Endodermal cell (in vitro differentiated cells): Measurements from ENCODE around the gene BCL2. TPM values are rescaled to one million over a fixed set of nuclear protein-coding genes. Genes with fewer than 3 reads are reported as not detected.

ENCODE experiments used
- DNase-seq: peaks from one replicate; pipeline ENCODE4 v3.0.0-alpha.2; 2017
- H3K27ac ChIP-seq: 2 replicates; pipeline ENCODE4 v1.5.1; 2013; ENCODE audit warnings: mild to moderate bottlenecking, low read depth, low read length, moderate library complexity
- H3K27me3 ChIP-seq: 2 replicates; pipeline ENCODE4 v1.6.1; 2013; ENCODE audit warnings: mild to moderate bottlenecking, low read length, moderate library complexity; ENCODE audit not compliant: insufficient read depth, control insufficient read depth, poor library complexity, severe bottlenecking
- H3K36me3 ChIP-seq: 2 replicates; pipeline ENCODE4 v1.7.0; 2013; ENCODE audit warnings: mild to moderate bottlenecking, low read length, moderate library complexity; ENCODE audit not compliant: control insufficient read depth, insufficient read depth
- H3K4me1 ChIP-seq: one replicate; pipeline ENCODE4 v1.7.0; 2013; ENCODE audit warnings: low read length; ENCODE audit not compliant: control insufficient read depth, insufficient read depth
- H3K4me3 ChIP-seq: 2 replicates; pipeline ENCODE4 v1.5.1; 2013; ENCODE audit warnings: mild to moderate bottlenecking, low read length, moderate library complexity
- H3K9ac ChIP-seq: 2 replicates; pipeline ENCODE4 v1.6.1; 2013; ENCODE audit warnings: mild to moderate bottlenecking, low read length, moderate library complexity; ENCODE audit not compliant: poor library complexity, severe bottlenecking; ENCODE audit errors: extremely low read depth
- H3K9me3 ChIP-seq: 2 replicates; pipeline ENCODE4 v1.6.1; 2013; ENCODE audit warnings: mild to moderate bottlenecking, low read length, moderate library complexity; ENCODE audit not compliant: control insufficient read depth
- H3K27ac Mint-ChIP-seq: 2 replicates; pipeline ENCODE4 v1.8.0; 2020; ENCODE audit warnings: mixed read lengths
- H3K27me3 Mint-ChIP-seq: 2 replicates; pipeline ENCODE4 v1.8.0; 2021; ENCODE audit warnings: mild to moderate bottlenecking, mixed read lengths; ENCODE audit not compliant: insufficient read depth
- H3K36me3 Mint-ChIP-seq: 2 replicates; pipeline ENCODE4 v1.8.0; 2020; ENCODE audit warnings: low read depth, mixed read lengths
- H3K4me1 Mint-ChIP-seq: 2 replicates; pipeline ENCODE4 v1.8.0; 2020; ENCODE audit warnings: mixed read lengths
- H3K4me3 Mint-ChIP-seq: 2 replicates; pipeline ENCODE4 v1.8.0; 2020; ENCODE audit warnings: mild to moderate bottlenecking, moderate library complexity, mixed read lengths
- H3K9me3 Mint-ChIP-seq: 2 replicates; pipeline ENCODE4 v1.8.0; 2020; ENCODE audit warnings: mild to moderate bottlenecking, mixed read lengths
- WGBS, 2 experiments: methylation state at CpG; one replicate each; pipeline versions ENCODE4 v1.1.5 to v1.1.7; 2013; ENCODE audit warnings: missing lambda C conversion rate in 2 of 2, mixed read lengths in 1 of 2; ENCODE audit not compliant: insufficient coverage in 1 of 2, insufficient read length in 1 of 2; 5-methylcytosine and 5-hydroxymethylcytosine counted together
- total RNA-seq, 2 donors: library from RNA; stranded (reverse); fragmentation: NEBNext Ultra II Directional in 1 of 2; extraction: Animal tissue kit (Norgen Biotek cat#: 25700) in 1 of 2; gene quantifications; 2 replicates in 1 of 2; 3 replicates in 1 of 2; pipeline ENCODE4 v1.2.1, GENCODE V29; 2021
- TF ChIP-seq, protein P1 (sequence below): fragments of 200-600 bp; sonication (generic); conservative IDR thresholded peaks from 2 replicates; pipeline ENCODE4 v1.5.0; 2021; ENCODE audit warnings: antibody characterized with exemption, mild to moderate bottlenecking

BCL2 gene
- total RNA-seq, 2 donors from 2014 or later = 1.4 to 2.3 TPM

DNA sequence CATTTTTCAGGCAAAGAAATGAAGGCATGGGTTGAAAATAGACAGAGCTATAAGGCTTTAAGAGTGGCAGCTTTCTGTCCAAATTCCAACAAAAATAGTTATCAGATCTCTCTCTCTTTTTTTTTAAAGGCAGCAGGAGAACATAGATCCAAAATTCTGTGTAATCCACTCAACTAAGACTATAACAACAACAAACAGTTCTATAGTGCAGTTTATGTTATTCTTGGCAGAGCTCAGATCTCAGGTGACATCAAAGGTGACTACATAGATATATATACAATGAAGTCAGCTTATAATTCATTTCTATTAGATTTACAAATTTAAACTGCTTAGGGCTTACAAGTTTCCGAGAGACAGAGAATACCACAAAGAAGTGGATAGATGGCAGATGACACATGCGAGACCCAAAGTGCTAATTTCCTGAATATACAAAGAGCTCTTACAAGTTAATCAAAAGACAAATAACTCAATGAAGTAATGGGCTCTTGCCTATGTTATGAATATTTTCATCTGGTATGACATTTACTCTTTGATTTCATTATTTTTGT, 223.2 kb downstream of the BCL2 start:
- no peak overlapping the region for H3K4me3 Mint-ChIP-seq
- Histone ChIP-seq H3K36me3 (no peaks in the 10 kb centered on the region), H3K27ac (no peak overlapping the region), H3K4me1 (peaks cover 7% of the 10 kb centered on the region), H3K4me3 (no peak overlapping the region), H3K9ac (no peak overlapping the region), H3K9me3 (no peaks in the 10 kb centered on the region), H3K27me3 (no peaks in the 10 kb centered on the region)
- no peak overlapping the region for H3K27ac Mint-ChIP-seq
- no peaks in the 10 kb centered on the region for H3K9me3 Mint-ChIP-seq
- DNase-seq = no peak
- H3K27me3 Mint-ChIP-seq = no peaks in the 10 kb centered on the region
- TF ChIP-seq, protein P1, sequence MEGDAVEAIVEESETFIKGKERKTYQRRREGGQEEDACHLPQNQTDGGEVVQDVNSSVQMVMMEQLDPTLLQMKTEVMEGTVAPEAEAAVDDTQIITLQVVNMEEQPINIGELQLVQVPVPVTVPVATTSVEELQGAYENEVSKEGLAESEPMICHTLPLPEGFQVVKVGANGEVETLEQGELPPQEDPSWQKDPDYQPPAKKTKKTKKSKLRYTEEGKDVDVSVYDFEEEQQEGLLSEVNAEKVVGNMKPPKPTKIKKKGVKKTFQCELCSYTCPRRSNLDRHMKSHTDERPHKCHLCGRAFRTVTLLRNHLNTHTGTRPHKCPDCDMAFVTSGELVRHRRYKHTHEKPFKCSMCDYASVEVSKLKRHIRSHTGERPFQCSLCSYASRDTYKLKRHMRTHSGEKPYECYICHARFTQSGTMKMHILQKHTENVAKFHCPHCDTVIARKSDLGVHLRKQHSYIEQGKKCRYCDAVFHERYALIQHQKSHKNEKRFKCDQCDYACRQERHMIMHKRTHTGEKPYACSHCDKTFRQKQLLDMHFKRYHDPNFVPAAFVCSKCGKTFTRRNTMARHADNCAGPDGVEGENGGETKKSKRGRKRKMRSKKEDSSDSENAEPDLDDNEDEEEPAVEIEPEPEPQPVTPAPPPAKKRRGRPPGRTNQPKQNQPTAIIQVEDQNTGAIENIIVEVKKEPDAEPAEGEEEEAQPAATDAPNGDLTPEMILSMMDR = no peak
- H3K36me3 Mint-ChIP-seq = no peaks in the 10 kb centered on the region
- 93% methylated on average over 2 of the region's 2 CpGs; no CpG with 5 or more reads in 1 of the 2 experiments for WGBS, 2 experiments
- peaks cover 17% of the 10 kb centered on the region for H3K4me1 Mint-ChIP-seq

DNA sequence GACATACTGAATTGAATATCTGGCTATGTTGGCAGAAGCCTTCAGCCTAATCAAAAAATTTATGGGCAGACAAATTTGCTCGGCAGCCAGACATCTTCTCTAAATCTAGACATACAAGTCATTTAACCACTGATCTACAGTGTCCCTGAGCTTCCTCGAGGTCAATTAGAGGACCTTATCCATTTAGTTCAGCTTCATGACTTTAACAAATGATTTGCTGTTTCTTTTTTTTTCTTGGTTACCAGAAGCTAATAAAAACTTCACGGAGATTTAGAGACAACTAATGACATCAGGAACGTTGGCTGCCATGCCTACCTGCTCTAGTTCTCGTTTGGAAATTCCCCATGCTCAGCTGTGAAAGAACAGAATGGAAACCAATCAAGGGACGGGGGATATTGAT, 223.8 kb downstream of the BCL2 start:
- no peaks in the 10 kb centered on the region for H3K36me3 ChIP-seq
- H3K4me1 ChIP-seq = peaks cover 7% of the 10 kb centered on the region
- no peak for DNase-seq
- H3K4me3 ChIP-seq = no peak overlapping the region
- Mint-ChIP-seq H3K4me3 (no peak overlapping the region), H3K27ac (no peak overlapping the region), H3K9me3 (no peaks in the 10 kb centered on the region), H3K4me1 (peaks cover 17% of the 10 kb centered on the region), H3K36me3 (no peaks in the 10 kb centered on the region), H3K27me3 (no peaks in the 10 kb centered on the region)
- H3K9me3 ChIP-seq = no peaks in the 10 kb centered on the region
- 86 to 88% methylated on average over 6 of the region's 6 CpGs for WGBS, 2 experiments
- H3K27ac ChIP-seq = no peak overlapping the region
- H3K9ac ChIP-seq = no peak overlapping the region
- H3K27me3 ChIP-seq = no peaks in the 10 kb centered on the region
- TF ChIP-seq, protein P1 = no peak

DNA sequence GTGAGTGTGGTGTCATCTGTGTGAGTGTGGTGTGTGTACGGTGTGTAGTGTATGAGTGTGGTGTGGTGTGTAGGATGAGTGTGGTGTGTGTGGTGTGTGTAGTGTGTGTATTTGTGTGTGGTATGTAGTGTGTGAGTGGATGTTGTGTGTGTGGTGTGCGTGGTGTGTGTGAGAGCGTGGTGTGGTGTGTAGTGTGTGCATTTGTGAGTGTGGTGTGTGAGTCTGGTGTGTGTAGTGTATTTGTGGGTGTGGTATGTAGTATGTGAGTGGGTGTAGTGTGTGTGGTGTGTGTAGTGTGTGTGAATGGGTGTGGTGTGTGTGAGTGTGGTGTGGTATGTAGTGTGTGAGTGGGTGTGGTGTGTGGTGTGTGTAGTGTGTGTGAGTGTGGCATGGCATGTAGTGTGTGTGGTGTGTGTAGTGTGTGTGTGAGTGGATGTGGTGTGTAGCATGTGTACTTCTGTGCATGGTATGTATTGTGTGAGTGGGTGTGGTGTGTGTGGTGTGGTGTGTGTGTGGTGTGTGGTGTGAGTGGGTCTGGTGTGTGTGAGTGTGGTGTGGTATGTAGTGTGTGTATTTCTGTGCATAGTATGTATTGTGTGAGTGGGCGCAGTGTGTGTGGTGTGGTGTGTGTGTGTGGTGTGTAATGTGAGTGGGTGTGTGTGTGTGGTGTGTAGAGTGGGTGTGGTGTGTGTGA, 227.8 kb downstream of the BCL2 start:
- peaks cover 9% of the 10 kb centered on the region for H3K4me1 ChIP-seq
- no peak overlapping the region for H3K27ac ChIP-seq
- no peaks in the 10 kb centered on the region for H3K36me3 ChIP-seq
- Mint-ChIP-seq H3K27me3 (no peaks in the 10 kb centered on the region), H3K4me1 (peaks cover 7% of the 10 kb centered on the region), H3K9me3 (no peaks in the 10 kb centered on the region), H3K36me3 (no peaks in the 10 kb centered on the region), H3K4me3 (no peak overlapping the region), H3K27ac (no peak overlapping the region)
- TF ChIP-seq, protein P1 = no peak
- no peaks in the 10 kb centered on the region for H3K9me3 ChIP-seq
- DNase-seq = no peak
- H3K4me3 ChIP-seq = no peak overlapping the region
- WGBS, 2 experiments = 92 to 93% methylated on average over 2 to 4 of the region's 4 CpGs
- no peaks in the 10 kb centered on the region for H3K27me3 ChIP-seq
- H3K9ac ChIP-seq = no peak overlapping the region
